GM23338 (cell line): Measurements from ENCODE around the gene AURKB. TPM values are rescaled to one million over a fixed set of nuclear protein-coding genes. Genes with fewer than 3 reads are reported as not detected.
A peak's percentile ranks its signal among the peaks of the same experiment; 100 is the strongest.
"Not testable (repeated sequence)": the region's sequence is repeated elsewhere in the genome, so short reads cannot be mapped to it uniquely, and the experiment has no call there.

Experiments
- ATAC-seq: fragments of 200-7000 bp; cut with Tn5 transposase; 3 replicates; pipeline ENCODE4 v1.9.1; 2020
- DNase-seq: peaks from one replicate; pipeline ENCODE4 v3.0.0-alpha.2; 2015; ENCODE audit warnings: low spot score
- H2AFZ ChIP-seq: fragments of 200-600 bp; sonication (generic); 2 replicates; pipeline ENCODE4 v1.8.0; 2016; ENCODE audit warnings: antibody characterized with exemption, mild to moderate bottlenecking, moderate library complexity
- H3F3A ChIP-seq: fragments of 200-600 bp; sonication (generic); replicated peaks from 2 replicates; pipeline ENCODE4 v1.8.0; 2017; ENCODE audit warnings: antibody characterized with exemption, mixed run types, low read depth
- H3K27ac ChIP-seq: fragments of 200-600 bp; sonication (generic); 2 replicates; pipeline ENCODE4 v1.6.1; 2016; ENCODE audit warnings: low read depth
- H3K27me3 ChIP-seq: fragments of 200-600 bp; sonication (generic); 2 replicates; pipeline ENCODE4 v1.8.0; 2016; ENCODE audit warnings: mild to moderate bottlenecking, mixed run types, moderate library complexity; ENCODE audit not compliant: insufficient read depth
- H3K36me3 ChIP-seq: fragments of 200-600 bp; sonication (generic); 2 replicates; pipeline ENCODE4 v1.8.0; 2016; ENCODE audit warnings: mild to moderate bottlenecking; ENCODE audit not compliant: insufficient read depth
- H3K4me1 ChIP-seq: fragments of 200-600 bp; sonication (generic); 2 replicates; pipeline ENCODE4 v1.8.0; 2016; ENCODE audit warnings: mild to moderate bottlenecking, moderate library complexity; ENCODE audit not compliant: insufficient read depth
- H3K4me2 ChIP-seq: fragments of 200-600 bp; sonication (generic); 2 replicates; pipeline ENCODE4 v1.7.1; 2017; ENCODE audit warnings: mixed run types
- H3K4me3 ChIP-seq: fragments of 200-600 bp; sonication (generic); 2 replicates; pipeline ENCODE4 v1.6.1; 2016; ENCODE audit warnings: mixed run types
- H3K79me2 ChIP-seq: fragments of 200-600 bp; sonication (generic); replicated peaks from 2 replicates; pipeline ENCODE4 v1.8.0; 2017; ENCODE audit warnings: mild to moderate bottlenecking; ENCODE audit not compliant: insufficient read depth
- H3K9me2 ChIP-seq: fragments of 200-600 bp; sonication (generic); 2 replicates; pipeline ENCODE4 v1.8.0; 2017; ENCODE audit not compliant: insufficient read depth
- H4K20me1 ChIP-seq: fragments of 200-600 bp; sonication (generic); replicated peaks from 2 replicates; pipeline ENCODE4 v1.8.0; 2017; ENCODE audit warnings: mild to moderate bottlenecking; ENCODE audit not compliant: insufficient read depth
- H3K27ac Mint-ChIP-seq: 2 replicates; pipeline ENCODE4 v1.8.0; 2020; ENCODE audit warnings: inconsistent platforms, mild to moderate bottlenecking, moderate library complexity, mixed read lengths
- H3K27me3 Mint-ChIP-seq: 3 replicates; pipeline ENCODE4 v1.8.0; 2022; ENCODE audit warnings: low read depth, mild to moderate bottlenecking, moderate library complexity, mixed read lengths, inconsistent platforms; ENCODE audit not compliant: insufficient read depth, poor library complexity
- H3K36me3 Mint-ChIP-seq: 3 replicates; pipeline ENCODE4 v1.8.0; 2021; ENCODE audit warnings: low read depth, mild to moderate bottlenecking, inconsistent platforms, moderate library complexity, mixed read lengths
- H3K4me1 Mint-ChIP-seq: 3 replicates; pipeline ENCODE4 v1.8.0; 2020; ENCODE audit warnings: mild to moderate bottlenecking, inconsistent platforms, mixed read lengths
- H3K4me3 Mint-ChIP-seq: 3 replicates; pipeline ENCODE4 v1.8.0; 2021; ENCODE audit warnings: moderate library complexity, mild to moderate bottlenecking, inconsistent platforms, mixed read lengths
- H3K9me3 Mint-ChIP-seq: 3 replicates; pipeline ENCODE4 v1.8.0; 2020; ENCODE audit warnings: moderate library complexity, mild to moderate bottlenecking, inconsistent platforms, mixed read lengths
- CREB1 ChIP-seq: fragments of 250-450 bp; sonication (Bioruptor Pico); IDR thresholded peaks from 2 replicates; pipeline ENCODE4 v1.5.0; 2020; ENCODE audit warnings: low read depth, mild to moderate bottlenecking, moderate library complexity
- EZH2phosphoT487 ChIP-seq: fragments of 200-600 bp; sonication (generic); IDR thresholded peaks from one replicate; pipeline ENCODE4 v1.8.1; 2018; ENCODE audit warnings: antibody characterized with exemption; ENCODE audit not compliant: unreplicated experiment
- JUNB ChIP-seq: IDR thresholded peaks from one replicate; pipeline ENCODE4 v1.6.1; 2016; ENCODE audit warnings: antibody characterized with exemption; ENCODE audit not compliant: unreplicated experiment
- NANOG ChIP-seq: IDR thresholded peaks from 2 replicates; pipeline ENCODE4 v1.6.1; 2016; ENCODE audit warnings: antibody characterized with exemption, borderline replicate concordance
- STAT1 ChIP-seq: IDR thresholded peaks from one replicate; pipeline ENCODE4 v1.6.1; 2016; ENCODE audit warnings: antibody characterized with exemption; ENCODE audit not compliant: unreplicated experiment
- ZNF114 ChIP-seq: fragments of 250-450 bp; sonication (Bioruptor Pico); IDR thresholded peaks from 2 replicates; pipeline ENCODE4 v1.5.0; 2020; ENCODE audit warnings: mild to moderate bottlenecking, moderate library complexity
- ZNF331 ChIP-seq: fragments of 250-450 bp; sonication (Bioruptor Pico); IDR thresholded peaks from 2 replicates; pipeline ENCODE4 v1.5.0; 2020; ENCODE audit warnings: low read depth, mild to moderate bottlenecking, moderate library complexity
- polyA plus RNA-seq: library from polyadenylated mRNA; unstranded; fragments of >200 nt; fragmentation: Nextera tagmentation; extraction: Ambion mirVana; gene quantifications from 2 replicates; pipeline ENCODE4 v1.2.1, GENCODE V29; 2016
- total RNA-seq: library from RNA; depleted of rRNA; stranded (reverse); fragments of >200 nt; shearing (Covaris generic); gene quantifications from 2 replicates; pipeline ENCODE4 v1.2.3, GENCODE V29; 2014
- TF ChIP-seq, protein P1 (sequence below): IDR thresholded peaks from 2 replicates; pipeline ENCODE4 v1.6.1; 2016; ENCODE audit warnings: antibody characterized with exemption
- TF ChIP-seq, protein P2 (sequence below), 2 experiments: fragments of 200-600 bp in 1 of 2; sonication (generic) in 1 of 2; conservative IDR thresholded peaks; 2 replicates each; pipeline versions ENCODE4 v1.5.1 to v1.6.1; 2016 to 2017; ENCODE audit warnings: antibody characterized with exemption in 2 of 2, low read depth in 2 of 2, mild to moderate bottlenecking in 2 of 2, moderate library complexity in 1 of 2

AURKB gene
- total and polyA plus RNA-seq, 2 experiments from 2014 or later: 135 to 212 TPM

DNA sequence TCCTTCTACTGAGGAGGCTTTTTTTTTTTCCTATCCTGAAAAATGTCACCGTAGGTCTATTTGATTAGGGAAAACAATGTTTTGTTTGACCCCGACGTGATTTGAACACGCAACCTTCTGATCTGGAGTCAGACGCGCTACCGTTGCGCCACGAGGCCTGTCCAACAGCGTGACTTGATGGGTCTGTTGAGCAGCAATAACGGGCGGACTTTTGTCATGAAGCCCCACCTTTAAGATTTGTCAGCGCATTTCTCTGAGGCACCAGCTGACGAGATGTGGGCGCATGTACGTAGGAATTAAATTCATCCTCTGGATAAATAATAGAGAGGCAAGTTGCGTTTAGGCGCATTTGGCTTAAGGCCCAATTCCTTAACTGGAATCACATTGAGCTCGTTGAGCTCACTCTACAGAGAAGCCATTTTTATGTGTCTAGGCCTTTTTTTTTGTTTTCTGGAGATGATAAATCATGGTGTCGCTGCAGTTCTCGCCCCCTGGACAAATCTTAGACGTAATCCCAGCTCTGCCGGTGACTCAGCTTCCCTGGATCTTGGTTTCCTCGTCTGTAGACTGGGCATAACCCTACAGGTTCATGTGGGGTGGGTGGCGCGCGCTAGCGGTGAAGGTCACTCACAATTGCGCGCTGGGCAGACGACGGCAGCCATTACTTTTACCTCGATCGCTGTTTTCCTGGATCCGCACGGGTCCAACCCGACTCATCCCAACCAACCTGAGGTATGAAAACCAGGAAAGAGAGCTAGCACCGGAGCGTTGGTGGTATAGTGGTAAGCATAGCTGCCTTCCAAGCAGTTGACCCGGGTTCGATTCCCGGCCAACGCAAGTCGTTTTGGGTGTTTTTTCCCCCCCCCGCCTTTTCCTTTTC lies 10.6 kb upstream of the AURKB start:
- Histone ChIP-seq H3F3A (peaks cover 31% of the 10 kb centered on the region), H3K79me2 (no peaks in the 10 kb centered on the region), H4K20me1 (no peaks in the 10 kb centered on the region), H3K27ac (peak overlapping the region; percentile 71), H3K4me1 (no peaks in the 10 kb centered on the region), H3K9me2 (no peaks in the 10 kb centered on the region), H3K4me3 (peak overlapping the region; percentile 81), H3K27me3 (no peaks in the 10 kb centered on the region), H3K4me2 (peak overlapping the region; percentile 92), H3K36me3 (no peaks in the 10 kb centered on the region), H2AFZ (peak overlapping the region; percentile 83)
- ATAC-seq (peak; percentile 37), DNase-seq (peak; percentile 92)
- H3K9me3 Mint-ChIP-seq: peaks cover 22% of the 10 kb centered on the region
- peaks cover 6% of the 10 kb centered on the region for H3K4me1 Mint-ChIP-seq
- peaks cover 48% of the 10 kb centered on the region for H3K27me3 Mint-ChIP-seq
- H3K4me3 Mint-ChIP-seq: peak overlapping the region; percentile 95
- H3K36me3 Mint-ChIP-seq: peaks cover 12% of the 10 kb centered on the region; the same call in 2 of the 3 replicates
- H3K27ac Mint-ChIP-seq: peak overlapping the region; percentile 99
- TF ChIP-seq, protein P1, sequence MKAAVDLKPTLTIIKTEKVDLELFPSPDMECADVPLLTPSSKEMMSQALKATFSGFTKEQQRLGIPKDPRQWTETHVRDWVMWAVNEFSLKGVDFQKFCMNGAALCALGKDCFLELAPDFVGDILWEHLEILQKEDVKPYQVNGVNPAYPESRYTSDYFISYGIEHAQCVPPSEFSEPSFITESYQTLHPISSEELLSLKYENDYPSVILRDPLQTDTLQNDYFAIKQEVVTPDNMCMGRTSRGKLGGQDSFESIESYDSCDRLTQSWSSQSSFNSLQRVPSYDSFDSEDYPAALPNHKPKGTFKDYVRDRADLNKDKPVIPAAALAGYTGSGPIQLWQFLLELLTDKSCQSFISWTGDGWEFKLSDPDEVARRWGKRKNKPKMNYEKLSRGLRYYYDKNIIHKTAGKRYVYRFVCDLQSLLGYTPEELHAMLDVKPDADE: no peak
- TF ChIP-seq EZH2phosphoT487: no peak
- TF ChIP-seq ZNF114 (CRISPR knock-in tag): no peak
- TF ChIP-seq, protein P2, sequence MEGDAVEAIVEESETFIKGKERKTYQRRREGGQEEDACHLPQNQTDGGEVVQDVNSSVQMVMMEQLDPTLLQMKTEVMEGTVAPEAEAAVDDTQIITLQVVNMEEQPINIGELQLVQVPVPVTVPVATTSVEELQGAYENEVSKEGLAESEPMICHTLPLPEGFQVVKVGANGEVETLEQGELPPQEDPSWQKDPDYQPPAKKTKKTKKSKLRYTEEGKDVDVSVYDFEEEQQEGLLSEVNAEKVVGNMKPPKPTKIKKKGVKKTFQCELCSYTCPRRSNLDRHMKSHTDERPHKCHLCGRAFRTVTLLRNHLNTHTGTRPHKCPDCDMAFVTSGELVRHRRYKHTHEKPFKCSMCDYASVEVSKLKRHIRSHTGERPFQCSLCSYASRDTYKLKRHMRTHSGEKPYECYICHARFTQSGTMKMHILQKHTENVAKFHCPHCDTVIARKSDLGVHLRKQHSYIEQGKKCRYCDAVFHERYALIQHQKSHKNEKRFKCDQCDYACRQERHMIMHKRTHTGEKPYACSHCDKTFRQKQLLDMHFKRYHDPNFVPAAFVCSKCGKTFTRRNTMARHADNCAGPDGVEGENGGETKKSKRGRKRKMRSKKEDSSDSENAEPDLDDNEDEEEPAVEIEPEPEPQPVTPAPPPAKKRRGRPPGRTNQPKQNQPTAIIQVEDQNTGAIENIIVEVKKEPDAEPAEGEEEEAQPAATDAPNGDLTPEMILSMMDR (conservative IDR thresholded peaks at IDR 0.05; ENCODE audit: low read depth in 2 of 2): peak; percentile 15 to 23; a peak in 1 of 4 replicates
- peak; percentile 80 for TF ChIP-seq CREB1 (CRISPR knock-in tag)
- peak; percentile 35; the same call in 1 of the 2 replicates for TF ChIP-seq ZNF331 (CRISPR knock-in tag)
- no peak for TF ChIP-seq STAT1
- TF ChIP-seq NANOG: 0 out of 2 replicates have a peak, but pooled peaks have one; percentile 5
- TF ChIP-seq JUNB: no peak

DNA sequence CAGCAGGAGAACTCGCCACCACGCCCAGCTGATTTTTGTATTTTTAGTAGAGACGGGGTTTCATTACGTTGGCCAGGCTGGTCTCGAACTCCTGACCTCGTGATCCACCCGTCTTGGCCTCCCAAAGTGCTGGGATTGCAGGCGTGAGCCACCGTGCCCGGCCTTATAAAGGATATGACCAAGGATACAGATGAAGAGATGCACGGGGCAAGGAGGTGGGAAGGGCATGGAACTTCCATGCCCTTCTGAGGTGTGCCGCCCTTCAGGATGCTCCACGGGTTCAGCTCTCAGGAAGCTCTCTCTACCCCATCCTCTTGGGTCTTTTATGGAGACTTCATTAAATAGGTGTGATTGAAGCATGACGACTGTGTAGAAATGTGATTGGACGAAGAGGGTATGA lies 3.6 kb upstream of the AURKB start:
- H3K27ac Mint-ChIP-seq, H3K4me3 ChIP-seq, H3K9me3 Mint-ChIP-seq, H2AFZ ChIP-seq, H3K27me3 ChIP-seq, H3K36me3 Mint-ChIP-seq, H4K20me1 ChIP-seq, H3K4me2 ChIP-seq, H3K79me2 ChIP-seq, DNase-seq, H3K4me3 Mint-ChIP-seq, ATAC-seq, H3K27ac ChIP-seq, H3K9me2 ChIP-seq, H3K36me3 ChIP-seq, H3K4me1 ChIP-seq: not testable (repeated sequence)
- peaks cover 15% of the 10 kb centered on the region; the same call in 1 of the 2 replicates for H3F3A ChIP-seq
- Mint-ChIP-seq H3K4me1 (peaks cover 12% of the 10 kb centered on the region), H3K27me3 (peaks cover 14% of the 10 kb centered on the region)
